NCI-H128 (cell line): Measurements from ENCODE around the gene SORBS1.

Source experiments
- DNase-seq: peaks from one replicate; lab custom pipeline; 2025; ENCODE audit not compliant: unreplicated experiment; lab: John Stamatoyannopoulos, UW

The SORBS1 gene

DNA sequence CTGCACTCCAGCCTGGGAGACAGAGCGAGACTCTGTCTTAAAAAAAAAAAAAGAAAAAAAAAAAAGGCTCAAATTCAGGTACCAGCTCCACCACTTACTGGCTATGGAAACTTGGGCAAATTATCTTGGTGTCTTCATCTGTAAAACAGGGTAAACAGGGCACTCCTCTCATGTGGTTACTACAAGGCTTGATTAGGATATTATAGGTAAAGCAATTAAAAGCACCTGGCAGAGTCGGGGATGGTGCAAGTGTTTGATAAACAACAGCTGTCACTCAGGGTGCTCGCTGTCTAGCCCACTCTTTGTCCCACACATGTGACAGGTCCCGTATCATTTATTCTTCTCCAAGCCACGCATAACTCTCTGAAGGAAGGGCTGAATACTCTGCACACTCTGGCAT lies 96.9 kb downstream of the SORBS1 start:
- DNase-seq: no peak

DNA sequence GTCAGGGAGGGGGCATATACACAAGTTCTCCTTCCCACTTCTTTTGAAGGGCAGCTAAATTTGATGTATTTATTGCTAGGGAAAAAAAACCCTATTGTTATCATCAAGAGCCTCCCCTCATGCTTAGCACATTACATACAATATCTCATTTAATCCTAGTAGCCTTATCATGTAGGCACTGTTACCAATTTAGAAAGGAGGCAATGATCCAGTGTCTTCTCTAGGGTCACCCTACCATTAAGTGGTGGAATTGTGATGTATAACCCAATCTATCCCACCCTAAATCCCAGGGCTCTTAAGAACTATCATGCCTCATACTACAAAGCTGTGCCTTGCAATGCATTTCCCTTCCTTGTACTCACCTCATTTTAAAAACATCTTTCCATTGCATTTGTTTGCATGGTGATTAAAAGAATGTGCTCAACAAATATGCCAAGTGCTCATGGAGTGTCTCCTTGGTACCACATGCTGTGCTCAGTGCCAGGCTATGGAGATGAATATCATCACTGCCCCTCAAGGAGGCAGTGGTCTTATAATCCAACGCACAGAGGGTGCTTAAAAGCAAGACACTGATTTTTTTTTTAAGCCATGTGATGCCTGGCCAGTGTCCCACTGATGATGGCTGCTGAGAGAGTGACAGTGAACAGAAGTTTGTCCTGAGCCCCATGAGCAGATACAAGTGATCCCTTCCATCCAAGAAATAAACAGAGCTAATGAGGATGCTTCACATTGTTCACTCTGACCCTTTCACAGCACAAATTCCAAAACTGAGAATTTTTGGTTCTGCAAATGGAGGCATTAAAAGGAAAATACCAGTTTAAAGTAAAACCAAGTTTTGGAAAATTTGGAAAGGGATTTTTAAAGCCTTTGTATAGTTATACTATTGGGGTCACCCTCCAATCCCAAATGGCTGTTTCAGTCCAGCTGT lies 98.2 kb downstream of the SORBS1 start:
- DNase-seq: no peak

DNA sequence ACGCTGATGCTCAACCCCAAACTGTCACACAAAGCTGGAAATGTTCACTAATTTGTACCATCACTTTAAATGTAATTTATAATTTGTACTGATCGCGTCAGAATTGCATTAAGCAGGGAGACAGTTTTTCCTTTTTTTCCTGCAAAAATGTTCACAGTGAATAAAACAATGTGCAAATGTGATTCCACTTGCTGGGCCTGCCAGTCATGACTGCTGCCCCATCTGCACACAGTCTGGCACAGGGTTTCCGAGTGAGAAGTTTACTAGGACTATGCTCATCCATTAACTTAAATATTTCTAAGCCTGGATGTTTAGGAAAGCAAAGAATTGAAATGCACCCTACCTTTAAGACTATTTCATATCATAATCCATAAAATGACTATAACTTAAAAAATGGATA lies 99.6 kb downstream of the SORBS1 start:
- no peak for DNase-seq

DNA sequence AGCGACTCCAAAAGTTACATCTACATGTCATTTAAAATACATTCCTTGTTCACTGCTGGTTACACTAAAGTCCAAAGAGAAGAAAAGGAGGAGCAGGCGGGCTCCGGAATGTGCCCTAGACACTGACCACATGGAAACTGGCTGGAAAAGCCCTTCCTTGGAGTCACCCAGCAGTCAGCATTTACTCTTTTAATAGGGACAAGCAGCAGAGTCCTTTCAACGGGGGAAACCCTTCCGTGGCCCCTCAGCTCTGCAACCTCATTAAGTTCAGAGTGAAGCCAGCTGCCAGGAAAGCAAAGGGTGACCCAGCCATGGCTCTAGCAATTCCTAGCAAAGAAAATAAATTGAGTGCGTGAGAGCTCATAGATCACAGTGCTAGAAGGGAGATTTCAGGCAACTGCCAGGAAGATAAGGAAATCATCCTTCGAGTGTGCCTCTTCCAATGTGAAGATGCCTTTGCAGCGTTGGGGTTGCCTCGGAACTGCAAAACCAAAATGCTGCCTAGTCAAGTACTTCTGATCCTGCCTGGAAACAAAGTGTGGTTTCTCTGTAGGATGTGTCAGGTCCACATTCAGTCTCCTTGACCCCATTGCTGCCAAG lies 101.6 kb downstream of the SORBS1 start:
- DNase-seq: no peak

DNA sequence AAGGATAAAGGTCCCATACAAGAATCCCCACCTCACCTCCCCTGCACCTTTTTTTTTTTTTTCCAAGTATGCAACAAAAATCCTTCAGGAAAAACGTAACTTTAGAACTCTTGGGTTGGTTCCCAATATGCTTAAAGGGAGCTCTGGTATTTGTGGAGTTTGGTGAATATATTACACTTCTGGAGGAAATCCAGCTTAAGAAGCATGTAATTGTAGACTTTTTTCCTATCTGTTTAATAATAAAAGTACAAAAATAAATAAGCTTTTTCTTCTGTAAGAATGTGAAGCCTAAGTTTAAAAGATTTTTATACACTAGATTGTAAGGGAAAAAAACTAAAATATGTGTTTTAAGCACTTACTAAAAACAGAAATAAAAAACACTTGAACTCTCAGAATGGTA lies 102.3 kb downstream of the SORBS1 start:
- DNase-seq: no peak

DNA sequence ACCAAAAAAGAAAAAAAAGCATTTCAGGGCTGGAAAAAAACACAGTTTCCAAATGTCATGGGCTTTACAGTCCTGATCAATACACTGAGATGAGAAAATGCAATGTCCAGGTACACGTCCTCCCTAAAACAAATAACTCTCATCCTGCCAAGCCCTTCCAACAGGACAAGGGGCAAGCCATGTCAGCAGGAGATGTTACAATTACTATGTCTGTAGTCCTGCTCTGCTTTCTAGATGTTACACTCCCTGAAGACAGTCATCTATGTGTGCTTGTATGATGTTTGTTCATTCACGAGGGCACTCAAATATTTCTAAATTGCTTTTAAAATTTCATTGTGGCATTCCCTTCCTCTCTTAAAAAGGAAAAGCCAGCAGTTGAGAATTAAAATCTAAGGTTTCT lies 103.2 kb downstream of the SORBS1 start:
- no peak for DNase-seq

DNA sequence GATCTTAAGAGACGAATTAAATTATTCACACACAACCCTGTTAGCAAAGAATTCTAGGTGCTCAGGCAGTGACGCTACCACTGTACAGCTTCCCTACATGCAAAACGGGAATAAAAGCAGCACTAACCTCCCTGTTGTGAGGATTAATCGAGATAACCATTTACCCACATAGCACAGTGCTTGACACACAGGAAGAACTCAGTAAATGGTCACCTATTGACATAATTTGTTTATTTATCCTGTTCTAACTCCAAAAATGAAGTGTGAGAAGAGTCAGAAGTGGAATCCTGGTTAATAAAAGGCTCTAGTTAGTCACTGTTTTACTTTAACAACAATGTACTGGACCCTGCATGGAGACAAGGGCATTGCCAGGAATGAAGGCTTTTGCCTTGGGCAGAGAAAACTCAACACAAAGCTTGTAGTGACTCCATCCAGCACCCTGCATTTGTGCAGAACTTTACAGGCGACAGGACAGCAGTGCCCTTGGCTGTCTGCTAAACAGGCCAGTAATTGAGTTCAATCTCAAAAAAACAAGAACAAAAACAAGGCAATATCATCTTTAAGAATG lies 103.8 kb downstream of the SORBS1 start:
- DNase-seq: no peak

DNA sequence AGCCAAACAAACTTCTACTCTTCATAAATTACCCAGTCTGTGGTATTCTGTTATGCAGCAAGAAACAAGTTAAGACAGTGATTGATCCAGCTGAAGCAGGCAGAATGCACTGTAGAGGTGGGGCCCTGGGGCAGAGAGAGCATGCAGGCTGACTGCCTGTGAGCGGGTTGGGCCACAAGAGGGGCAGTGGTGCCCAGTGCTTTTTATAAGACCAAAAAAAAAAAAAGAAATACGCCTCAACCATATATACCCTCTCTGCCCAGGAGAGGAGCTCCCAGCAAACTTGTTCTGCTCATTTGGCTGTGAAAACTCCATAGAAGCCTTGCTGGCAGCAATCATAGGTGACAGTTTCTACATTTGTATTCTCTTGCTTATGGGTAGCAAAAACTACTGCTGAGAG lies 104.7 kb downstream of the SORBS1 start:
- DNase-seq: no peak

DNA sequence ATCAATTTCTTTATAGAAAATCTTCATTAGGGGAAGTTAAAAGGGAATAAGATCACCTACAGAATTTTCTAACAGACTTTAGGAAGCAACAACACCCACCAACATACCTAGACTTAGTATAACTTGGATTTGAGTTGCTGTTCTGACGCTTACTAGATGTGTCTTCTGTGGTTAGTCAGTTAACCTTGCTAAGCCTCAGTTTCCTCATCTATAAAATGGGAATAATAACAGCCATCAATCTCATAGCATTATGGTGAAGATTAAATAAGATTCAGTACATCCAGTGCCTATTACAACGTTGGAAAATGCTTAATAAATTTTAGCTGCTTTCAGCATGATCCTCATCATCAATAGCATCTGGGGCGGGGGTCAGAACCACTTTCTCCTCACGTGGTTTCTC lies 106.2 kb downstream of the SORBS1 start:
- DNase-seq: no peak

DNA sequence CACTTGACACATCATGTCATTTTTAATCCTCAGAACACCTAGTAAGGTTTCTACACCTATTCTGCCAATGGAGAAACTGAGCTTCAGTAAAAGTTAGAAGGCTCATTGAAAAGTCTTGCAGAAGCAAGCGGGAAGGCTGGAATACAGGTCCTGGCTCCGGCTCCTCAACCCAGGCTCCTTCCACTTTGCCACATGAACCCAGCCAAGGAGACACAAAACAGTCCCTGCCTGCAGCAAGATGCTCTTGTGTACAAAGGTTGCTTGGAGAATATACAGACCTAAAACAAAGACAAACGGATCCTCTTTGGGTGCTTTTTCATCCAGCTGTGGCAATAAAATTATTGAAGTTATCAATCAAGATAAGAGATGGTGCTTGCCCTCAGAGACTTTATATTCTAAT lies 106.8 kb downstream of the SORBS1 start:
- DNase-seq: no peak

DNA sequence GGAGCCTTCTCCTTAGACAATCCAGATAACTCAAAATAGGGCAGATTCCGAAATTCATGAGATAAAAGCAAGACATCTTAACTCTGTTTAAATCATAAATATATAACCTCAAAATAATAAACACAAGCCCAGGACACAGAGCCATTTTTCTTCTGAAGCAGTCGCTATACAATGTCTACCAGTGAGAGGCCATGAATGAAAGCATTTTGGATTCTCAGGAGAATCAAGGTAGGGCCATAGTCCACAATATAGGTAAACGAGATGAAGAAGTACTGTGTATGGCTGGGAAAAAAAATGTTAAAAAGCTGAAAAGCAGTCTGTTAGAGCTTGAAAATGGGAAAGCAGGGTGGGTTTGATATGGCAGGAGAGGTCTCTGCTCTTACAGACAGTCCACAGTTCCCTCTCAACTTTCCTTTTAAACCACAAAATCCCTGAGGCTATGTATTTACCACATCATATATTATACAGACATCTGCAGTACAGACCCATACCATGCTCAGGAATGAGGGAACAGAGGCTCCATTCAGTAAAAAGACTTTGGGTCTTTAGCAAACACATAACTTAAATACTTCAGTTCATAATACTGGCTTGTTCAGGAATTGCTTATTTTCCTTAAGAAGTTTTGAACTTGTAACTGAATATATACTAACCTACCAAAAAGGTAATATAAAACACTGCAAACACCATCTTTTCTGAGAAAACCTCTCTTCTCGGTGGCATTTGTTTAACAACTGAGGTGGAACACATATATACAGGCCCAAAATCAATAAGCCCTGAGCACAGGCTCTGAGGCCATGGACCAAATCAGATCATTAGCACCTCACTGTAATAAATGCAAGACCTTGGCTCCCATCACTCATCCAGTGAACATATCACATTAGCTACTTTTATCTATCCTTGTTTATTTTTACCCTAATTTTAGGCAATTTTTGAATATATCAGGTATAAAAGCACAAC lies 109.3 kb downstream of the SORBS1 start:
- DNase-seq: no peak

DNA sequence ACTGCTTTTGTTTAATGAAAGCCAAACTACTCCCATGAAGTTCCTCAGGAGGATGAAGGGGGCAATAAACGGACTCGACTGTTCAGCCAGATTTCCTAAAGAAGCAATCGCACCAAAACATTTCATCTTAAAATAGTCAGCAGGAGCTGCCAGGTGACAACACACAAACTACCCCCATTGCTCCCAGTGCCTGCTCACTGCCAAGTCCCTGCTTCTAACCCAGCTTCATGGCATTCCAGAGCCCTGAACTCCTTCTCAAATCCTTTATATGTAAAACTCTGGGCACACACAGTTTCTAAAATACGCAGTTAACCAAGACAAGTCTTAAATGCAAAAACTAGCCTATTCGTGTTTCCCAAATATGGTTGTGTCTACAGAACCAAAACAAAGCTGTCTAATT lies 110.0 kb downstream of the SORBS1 start:
- no peak for DNase-seq

DNA sequence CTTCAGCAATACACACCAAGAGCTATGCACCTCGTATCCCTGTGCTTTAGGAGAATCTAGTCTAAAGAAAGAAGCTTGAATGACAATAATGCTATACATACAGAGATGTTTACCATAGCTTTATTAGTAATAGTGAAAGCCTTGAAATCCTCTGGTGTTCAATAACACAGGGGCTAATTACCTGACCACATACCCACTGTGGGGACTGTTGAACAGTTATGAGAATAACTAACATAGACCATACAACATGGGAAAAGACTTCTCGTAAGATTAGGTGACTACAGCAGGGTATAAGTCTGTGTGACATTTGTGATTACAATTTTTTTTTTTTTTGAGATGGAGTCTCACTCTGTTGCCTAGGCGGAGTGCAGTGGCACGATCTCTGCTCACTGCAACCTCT lies 111.0 kb downstream of the SORBS1 start:
- no peak for DNase-seq

DNA sequence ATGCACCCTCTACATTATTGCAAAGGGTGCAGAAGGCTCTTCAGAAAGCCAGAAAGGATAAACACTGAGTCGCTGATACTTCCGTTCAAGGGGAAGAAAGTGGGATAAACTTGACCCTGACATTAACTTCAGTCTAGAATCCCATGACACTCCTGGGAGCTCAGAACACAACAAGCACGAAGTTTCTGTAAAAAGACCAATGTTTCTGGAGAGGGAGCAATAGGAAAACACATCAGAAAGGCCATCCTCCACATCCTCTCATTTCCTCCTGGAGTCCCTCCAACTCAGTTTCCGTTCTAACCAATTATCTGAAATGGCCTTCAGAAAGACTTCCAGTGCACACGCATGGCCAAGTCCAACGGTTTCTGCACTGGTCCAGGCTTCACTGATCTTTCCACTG lies 113.5 kb downstream of the SORBS1 start:
- DNase-seq: no peak

DNA sequence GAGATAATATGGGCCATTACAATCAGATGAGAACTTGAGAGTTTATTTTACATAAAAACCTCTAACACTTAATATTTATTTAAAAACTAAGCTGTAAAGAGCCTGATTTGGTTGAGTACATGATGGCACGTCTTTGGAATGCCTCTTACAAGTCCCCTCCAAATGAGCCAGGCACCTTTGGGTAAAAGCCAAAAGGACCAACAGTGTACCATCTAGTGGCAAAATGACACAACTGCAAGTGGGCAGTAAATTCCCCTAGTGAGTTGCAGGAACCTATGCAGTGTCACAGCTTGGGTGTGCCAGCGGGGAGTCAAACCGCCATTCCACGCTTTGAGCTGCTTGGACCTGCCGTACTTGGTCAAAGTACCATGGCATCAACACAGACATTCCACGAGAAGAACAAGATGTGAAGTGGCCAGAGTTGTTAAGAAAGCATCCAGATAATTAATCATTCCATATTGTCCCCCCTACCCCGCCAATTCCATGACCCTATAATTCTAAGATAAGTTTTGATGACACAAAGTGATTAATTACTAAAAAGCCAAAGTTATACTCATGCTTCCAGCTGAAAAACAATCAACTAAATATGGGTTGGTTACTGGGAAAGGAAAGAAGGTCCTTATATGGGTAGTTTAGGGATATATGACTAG lies 115.2 kb downstream of the SORBS1 start:
- DNase-seq: no peak

DNA sequence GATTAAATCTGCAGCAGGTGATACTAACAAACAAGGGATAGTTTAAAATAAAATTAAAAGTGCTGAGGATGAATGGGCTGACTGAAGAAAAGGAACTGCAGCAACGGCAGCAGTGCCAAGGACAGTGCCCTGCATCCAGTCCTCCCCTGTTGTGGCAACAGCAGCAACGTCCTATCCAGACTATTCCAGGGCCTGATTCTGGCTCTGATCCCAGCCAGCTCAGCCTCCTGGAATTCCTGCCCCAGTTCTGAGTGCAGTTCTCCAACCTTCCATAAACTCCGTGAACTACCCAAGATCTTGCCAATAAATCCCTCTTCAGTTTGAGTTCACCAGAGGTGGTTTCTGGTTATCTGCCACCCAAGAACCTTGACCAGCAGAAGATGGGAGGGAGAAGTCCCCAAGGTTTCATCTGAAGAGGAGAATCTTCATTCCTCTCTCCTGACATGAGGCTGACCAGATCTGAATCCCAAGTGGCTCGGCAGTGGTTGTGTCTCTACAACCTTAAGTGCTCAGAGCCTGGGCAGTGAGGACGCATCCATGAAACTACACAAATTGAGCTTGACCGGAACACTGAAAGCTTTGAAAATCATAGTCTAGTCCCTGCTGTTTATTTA lies 115.8 kb downstream of the SORBS1 start:
- no peak for DNase-seq

DNA sequence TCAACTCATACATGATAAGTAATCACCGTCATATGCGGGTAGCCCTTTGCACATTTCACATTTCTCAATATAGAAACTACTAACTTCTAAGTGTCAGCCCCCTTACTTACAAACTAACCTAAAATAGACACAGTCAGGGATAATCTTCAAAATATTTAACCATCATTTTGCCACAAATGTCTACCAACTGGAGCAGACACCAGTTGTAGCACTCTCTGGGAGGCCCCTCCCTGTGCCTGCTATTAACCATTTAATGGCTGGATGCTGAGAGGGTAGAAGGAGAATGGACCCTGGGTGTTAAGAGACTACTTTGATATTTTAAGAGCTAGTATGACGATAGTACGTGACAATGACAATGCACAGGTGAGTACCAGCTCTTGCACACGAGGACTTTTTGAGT lies 116.4 kb downstream of the SORBS1 start:
- DNase-seq: no peak

DNA sequence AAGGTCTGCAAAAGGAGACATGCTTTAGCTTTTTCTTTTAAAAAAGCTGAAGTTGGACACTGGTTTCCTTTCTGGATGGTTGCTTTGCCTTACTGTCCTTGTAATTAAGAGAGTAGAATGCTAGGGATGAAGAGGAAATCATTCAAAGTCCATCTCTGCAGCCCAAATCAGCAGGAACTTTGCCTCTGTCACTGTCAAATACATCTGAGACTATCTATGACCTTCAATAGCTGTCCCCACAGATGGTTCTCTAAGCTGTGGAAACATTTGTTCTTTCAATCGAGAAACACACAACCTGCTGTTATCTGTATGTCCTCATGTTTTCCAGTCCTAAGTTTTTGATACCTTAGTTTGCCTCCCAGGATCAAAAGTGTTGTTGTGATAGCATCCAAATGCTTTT lies 117.5 kb downstream of the SORBS1 start:
- DNase-seq: no peak

DNA sequence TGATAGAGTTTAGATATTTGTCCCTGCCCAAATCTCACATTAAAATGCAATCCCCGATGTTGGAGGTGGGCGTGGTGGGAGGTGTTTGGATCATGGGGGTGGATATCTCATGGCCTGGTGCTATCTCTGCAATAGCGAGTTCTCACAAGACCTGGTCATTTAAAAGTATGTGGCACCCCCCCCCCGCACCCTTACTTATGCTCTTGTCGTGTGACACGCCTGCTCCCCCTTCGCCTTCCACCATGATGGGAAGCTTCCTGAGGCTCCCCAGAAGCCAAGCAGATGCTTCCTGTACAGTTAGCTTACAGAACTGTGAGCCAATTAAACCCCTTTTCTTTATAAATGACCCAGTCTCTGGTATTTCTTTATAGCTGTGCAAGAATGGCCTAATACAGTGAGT lies 118.8 kb downstream of the SORBS1 start:
- DNase-seq: no peak

DNA sequence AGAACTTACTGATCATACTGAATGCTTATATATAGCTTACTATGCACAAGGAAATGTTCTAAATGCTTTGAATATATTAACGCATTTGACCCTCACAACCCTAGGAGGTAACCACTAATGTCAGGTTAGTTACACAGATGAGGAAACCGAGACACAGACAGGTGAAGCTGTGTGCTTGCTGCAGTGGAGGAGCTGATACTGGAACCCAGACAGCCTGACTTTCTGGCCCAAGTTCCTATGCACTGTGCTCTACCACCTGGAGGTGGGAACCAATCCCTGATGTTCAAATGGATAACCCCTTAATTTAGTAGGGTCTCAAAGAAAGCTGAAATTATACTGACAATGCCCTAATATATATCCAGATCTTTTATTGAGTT lies 119.6 kb downstream of the SORBS1 start:
- no peak for DNase-seq
